Stimulated activated naive B cell treated with anti-CD40 and anti-IgM and Interleukin-4, amounts not matched to agents 10 μg/mL and 1 μg/mL and 100 μg/mL, for 72 hours (primary cell): ENCODE results near the gene BCKDHB.

Experiments
- ATAC-seq, 2 donors: fragments of 150-1000 bp; cut with Tn5 transposase; replicated peaks; 2 replicates each; pipeline ENCODE4 v1.10.0; 2021; ENCODE audit warnings: moderate library complexity in 1 of 2
- DNase-seq: peaks from one replicate; pipeline ENCODE4 v3.0.0; 2021
- H3K27ac Mint-ChIP-seq: one replicate; pipeline ENCODE4 v1.8.0; 2022; ENCODE audit warnings: mild to moderate bottlenecking, mixed read lengths
- H3K27me3 Mint-ChIP-seq, 2 donors: one replicate each; pipeline ENCODE4 v1.8.0; 2022; ENCODE audit warnings: mixed read lengths in 2 of 2
- H3K36me3 Mint-ChIP-seq, 2 donors: one replicate each; pipeline ENCODE4 v1.8.0; 2022; ENCODE audit warnings: mixed read lengths in 2 of 2, mild to moderate bottlenecking in 1 of 2
- H3K4me1 Mint-ChIP-seq, 2 donors: one replicate each; pipeline ENCODE4 v1.8.0; 2022; ENCODE audit warnings: mixed read lengths in 2 of 2, mild to moderate bottlenecking in 1 of 2
- H3K4me3 Mint-ChIP-seq, 2 donors: one replicate each; pipeline ENCODE4 v1.8.0; 2022; ENCODE audit warnings: mild to moderate bottlenecking in 2 of 2, mixed read lengths in 2 of 2, moderate library complexity in 1 of 2
- H3K9me3 Mint-ChIP-seq, 2 donors: one replicate each; pipeline ENCODE4 v1.8.0; 2022; ENCODE audit warnings: mixed read lengths in 2 of 2, mild to moderate bottlenecking in 1 of 2

BCKDHB gene

DNA sequence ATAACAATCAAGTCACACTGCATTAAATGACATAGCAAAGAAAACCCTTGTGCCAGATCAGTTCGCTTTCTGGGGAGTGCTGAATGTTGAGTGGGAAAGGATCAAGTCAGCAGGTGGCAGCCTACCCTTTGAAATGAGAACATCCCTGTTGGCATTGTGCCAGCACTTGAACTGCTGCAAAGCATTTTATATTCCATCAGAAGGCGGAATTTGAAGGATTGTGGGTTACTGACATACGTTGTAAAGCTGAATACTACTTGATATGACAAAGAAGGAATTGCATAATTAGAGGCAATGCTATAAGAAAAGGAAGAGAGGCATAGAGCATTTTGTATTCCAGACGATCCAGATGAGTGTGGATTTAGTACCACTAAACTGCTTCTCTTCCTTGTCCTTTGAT lies 26.5 kb downstream of the BCKDHB start:
- Mint-ChIP-seq H3K36me3 (peaks cover 18 to 51% of the 10 kb centered on the region in 2 donors), H3K4me1 (no peaks in the 10 kb centered on the region), H3K27me3 (no peaks in the 10 kb centered on the region), H3K27ac (no peak overlapping the region), H3K9me3 (no peaks in the 10 kb centered on the region), H3K4me3 (no peak overlapping the region)
- no peak for ATAC-seq
- no peak for DNase-seq

DNA sequence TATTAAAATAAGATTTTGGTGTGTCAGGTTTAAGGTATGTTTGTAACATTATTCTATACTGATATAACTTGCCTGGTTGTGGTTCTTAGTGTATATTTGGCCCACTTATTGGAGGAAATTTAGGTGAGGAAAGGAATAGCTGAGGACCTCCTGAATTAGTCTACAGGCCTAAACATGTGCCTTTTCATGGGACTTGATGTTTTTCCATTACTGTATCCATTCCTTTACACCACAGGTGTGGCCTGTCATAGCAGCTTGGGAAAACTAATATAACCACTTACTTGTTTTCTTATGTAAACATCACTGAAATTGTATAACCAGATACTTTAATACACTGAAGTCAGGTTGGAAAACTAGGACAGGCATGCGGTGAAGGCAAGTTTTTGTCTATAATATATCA lies 27.6 kb downstream of the BCKDHB start:
- Mint-ChIP-seq H3K36me3 (peaks cover 16 to 49% of the 10 kb centered on the region in 2 donors), H3K4me1 (no peaks in the 10 kb centered on the region), H3K27ac (no peak overlapping the region), H3K27me3 (no peaks in the 10 kb centered on the region), H3K9me3 (no peaks in the 10 kb centered on the region), H3K4me3 (no peak overlapping the region)
- no peak for DNase-seq
- ATAC-seq: no peak

DNA sequence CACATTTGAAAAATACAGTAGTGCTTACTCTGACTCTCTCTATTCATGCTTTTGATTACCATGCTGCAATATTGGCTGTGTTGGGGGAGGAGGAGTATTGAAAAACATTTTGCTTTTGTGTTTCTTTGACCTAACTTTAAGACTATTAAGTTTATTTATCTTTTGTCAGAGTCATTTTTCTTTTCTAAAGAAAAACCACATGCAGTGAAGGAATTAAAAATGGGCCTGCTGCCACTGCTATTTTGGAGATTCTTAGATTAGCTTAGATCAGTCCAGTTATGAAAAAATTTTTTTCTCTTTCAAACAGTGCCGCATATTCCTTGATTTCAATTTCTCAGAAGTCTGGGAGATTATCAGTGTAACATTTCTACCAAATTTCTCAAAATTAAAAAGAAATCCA lies 36.1 kb downstream of the BCKDHB start:
- Mint-ChIP-seq H3K27me3 (no peaks in the 10 kb centered on the region), H3K36me3 (peaks cover 7 to 38% of the 10 kb centered on the region in 2 donors)

DNA sequence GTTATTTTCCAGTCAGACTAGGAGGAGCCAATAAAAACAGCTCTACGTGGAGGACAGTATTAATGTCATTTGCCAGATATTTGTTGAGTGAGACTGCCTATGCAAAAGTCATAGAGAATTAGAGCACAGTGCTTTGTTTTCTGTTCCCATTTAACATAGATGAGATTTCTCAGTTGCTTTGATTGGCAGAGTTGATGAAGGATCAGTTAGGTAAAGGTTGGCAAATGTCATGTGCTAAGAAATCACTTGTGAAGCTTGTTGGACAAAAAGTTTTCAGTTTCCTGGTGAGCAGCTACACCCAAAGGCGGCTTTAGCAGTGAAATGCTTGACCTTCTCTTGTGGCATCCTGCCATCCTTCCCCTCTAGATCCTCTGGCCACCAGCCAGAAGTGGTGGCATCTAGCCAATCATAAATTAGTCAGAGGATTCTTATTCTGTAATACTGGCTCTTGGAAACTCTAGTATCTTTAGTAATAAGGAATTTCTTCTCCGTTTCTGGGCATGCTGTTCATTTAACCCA lies 37.0 kb downstream of the BCKDHB start:
- ATAC-seq (no peak), DNase-seq (no peak)
- Mint-ChIP-seq H3K4me3 (no peak overlapping the region), H3K27ac (no peak overlapping the region), H3K9me3 (no peaks in the 10 kb centered on the region), H3K27me3 (no peaks in the 10 kb centered on the region), H3K4me1 (no peaks in the 10 kb centered on the region), H3K36me3 (peaks cover 12 to 45% of the 10 kb centered on the region in 2 donors)

More for the DNA sequence above, 36.1 kb downstream of the BCKDHB start:
- Mint-ChIP-seq H3K9me3 (no peaks in the 10 kb centered on the region), H3K27ac (no peak overlapping the region), H3K4me3 (no peak overlapping the region), H3K4me1 (no peaks in the 10 kb centered on the region)
- no peak for DNase-seq
- ATAC-seq: no peak

DNA sequence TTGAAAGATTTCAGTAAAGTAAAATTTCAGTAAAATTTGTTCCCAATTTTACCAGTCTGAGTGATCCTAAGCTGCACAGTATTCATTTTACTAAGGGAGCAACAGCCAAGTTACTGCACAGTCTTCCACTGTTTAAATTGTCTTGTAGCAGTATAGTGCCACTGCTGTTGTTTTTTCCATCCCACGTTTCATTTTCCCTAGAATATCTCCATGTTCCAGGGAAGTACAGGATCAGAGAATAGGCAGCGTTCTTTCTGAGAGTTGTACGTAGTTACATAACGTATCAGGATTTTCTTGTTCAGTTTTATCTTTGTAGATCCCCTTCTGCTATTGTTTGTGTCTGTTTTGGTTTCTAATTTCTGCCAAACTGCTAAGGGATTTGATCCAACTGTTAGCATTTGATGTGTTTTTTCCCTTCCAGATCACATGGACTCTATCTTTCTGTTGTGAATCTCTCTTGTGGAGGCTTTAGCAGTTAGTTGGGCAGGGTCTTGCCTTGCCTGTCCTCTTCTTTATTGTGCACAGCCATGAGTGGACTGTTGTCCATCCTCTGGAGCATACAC lies 38.4 kb downstream of the BCKDHB start:
- Mint-ChIP-seq H3K36me3 (peaks cover 16 to 44% of the 10 kb centered on the region in 2 donors), H3K4me1 (no peaks in the 10 kb centered on the region), H3K27ac (no peak overlapping the region), H3K27me3 (no peaks in the 10 kb centered on the region), H3K9me3 (no peaks in the 10 kb centered on the region), H3K4me3 (no peak overlapping the region)
- ATAC-seq (no peak), DNase-seq (no peak)

DNA sequence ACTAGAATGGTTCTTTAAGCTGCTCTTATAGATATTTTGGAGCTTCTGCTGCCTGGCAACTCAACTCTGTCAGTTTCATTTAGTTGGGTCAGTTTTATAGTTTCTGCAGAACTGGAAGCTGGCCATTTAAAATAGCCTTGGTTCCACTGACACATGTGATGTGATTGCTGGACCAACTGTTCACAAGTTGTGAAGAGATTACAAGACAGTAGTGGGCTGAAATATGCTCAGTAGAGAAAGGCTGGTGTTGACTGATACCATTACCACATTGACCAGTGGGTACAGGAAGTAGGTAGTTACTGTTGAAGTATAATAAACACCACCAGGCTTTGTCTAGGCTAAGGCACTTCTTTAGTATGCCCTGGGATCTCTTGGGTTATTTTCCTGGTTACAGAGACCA lies 39.0 kb downstream of the BCKDHB start:
- no peaks in the 10 kb centered on the region for H3K4me1 Mint-ChIP-seq
- ATAC-seq (no peak), DNase-seq (no peak)
- peaks cover 0 to 1% of the 10 kb centered on the region in 2 donors for H3K9me3 Mint-ChIP-seq
- no peaks in the 10 kb centered on the region for H3K27me3 Mint-ChIP-seq
- no peak overlapping the region for H3K4me3 Mint-ChIP-seq
- peaks cover 16 to 45% of the 10 kb centered on the region in 2 donors for H3K36me3 Mint-ChIP-seq
- no peak overlapping the region for H3K27ac Mint-ChIP-seq

DNA sequence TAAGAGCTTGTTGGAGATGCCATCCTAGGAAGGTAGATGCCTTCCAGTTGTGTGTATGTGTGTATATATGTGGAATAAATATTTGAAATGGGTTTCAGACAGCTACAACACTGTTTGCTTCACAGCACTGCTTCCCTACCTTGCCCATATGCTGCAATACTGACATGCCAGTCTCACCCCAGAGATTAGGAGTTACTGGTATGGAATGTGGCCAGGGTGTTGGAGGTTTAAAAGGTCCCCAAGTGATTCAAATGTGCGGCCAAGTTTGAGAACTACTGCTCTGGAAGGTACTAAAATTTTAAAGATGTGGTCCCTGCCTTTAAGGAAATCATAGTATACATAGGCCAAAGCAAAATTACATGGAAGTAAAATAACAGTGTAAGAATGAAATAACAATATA lies 39.5 kb downstream of the BCKDHB start:
- ATAC-seq: no peak
- Mint-ChIP-seq H3K27me3 (no peaks in the 10 kb centered on the region), H3K36me3 (peaks cover 12 to 41% of the 10 kb centered on the region in 2 donors), H3K4me1 (no peaks in the 10 kb centered on the region), H3K27ac (no peak overlapping the region), H3K9me3 (peaks cover 0 to 1% of the 10 kb centered on the region in 2 donors), H3K4me3 (no peak overlapping the region)
- no peak for DNase-seq

DNA sequence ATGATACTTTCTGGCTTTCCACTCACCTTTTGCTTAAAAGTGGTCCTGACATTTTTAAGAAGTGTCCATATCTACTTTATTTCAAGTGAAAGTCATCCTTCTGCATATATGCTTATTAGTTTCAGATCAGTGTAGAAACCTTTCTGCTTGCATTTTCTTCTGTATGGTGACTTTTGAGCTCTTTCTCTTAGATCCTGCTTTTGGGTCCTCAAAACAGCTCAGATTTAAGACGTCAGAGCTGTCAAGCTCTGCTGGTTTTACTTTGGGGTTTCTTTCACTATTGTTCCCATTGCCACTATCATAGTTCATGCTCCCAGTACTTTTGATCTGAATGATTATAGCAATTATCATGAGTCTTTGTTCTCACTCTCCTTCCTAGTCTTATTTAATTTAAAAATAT lies 41.7 kb downstream of the BCKDHB start:
- peaks cover 10 to 42% of the 10 kb centered on the region in 2 donors for H3K36me3 Mint-ChIP-seq
- peaks cover 0 to 1% of the 10 kb centered on the region in 2 donors for H3K9me3 Mint-ChIP-seq
- H3K4me3 Mint-ChIP-seq: no peak overlapping the region
- DNase-seq (no peak), ATAC-seq (no peak)
- H3K27ac Mint-ChIP-seq: no peak overlapping the region
- no peaks in the 10 kb centered on the region for H3K4me1 Mint-ChIP-seq
- no peaks in the 10 kb centered on the region for H3K27me3 Mint-ChIP-seq

DNA sequence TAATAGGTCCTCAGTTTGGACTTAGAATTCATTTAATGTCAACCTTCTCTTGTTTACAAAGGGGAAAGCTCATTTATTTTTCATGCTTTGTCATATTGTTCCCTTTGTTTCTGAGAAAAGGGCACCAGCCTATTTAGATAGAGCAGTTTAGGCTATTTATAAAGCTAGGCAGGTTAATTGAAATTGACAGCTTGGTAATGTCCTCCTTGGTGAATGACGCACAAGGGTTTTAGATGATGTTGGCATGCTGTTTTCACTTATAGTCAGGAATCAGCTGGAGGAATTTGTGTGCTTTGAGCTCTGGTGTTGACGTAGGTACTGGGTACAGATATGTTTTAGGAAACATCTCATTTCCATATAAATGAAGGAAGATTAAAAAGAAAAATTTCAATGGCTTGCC lies 45.2 kb downstream of the BCKDHB start:
- H3K36me3 Mint-ChIP-seq: peaks cover 11 to 23% of the 10 kb centered on the region in 2 donors
- H3K27ac Mint-ChIP-seq: no peak overlapping the region
- H3K9me3 Mint-ChIP-seq: peaks cover 0 to 1% of the 10 kb centered on the region in 2 donors
- DNase-seq (no peak), ATAC-seq (no peak)
- no peak overlapping the region for H3K4me3 Mint-ChIP-seq
- no peaks in the 10 kb centered on the region for H3K4me1 Mint-ChIP-seq
- H3K27me3 Mint-ChIP-seq: no peaks in the 10 kb centered on the region

DNA sequence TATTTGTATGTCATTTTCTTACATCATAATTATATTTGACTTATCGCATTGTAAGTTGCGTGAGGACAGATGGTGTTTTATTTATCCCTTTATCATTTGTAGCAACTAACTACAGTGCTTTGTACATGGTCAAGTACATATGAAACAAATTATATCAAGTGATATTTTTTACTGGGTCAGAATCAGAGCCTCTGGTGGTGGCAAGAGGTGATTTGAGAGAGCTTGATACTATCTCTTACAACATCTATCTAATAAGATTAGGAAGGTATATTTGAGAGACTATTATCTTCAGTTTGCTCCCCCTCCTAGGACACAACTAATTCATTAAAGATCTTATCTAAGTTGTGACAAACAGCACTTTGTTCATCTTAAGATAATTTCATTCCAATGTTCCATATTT lies 47.7 kb downstream of the BCKDHB start:
- peaks cover 0 to 1% of the 10 kb centered on the region in 2 donors for H3K9me3 Mint-ChIP-seq
- H3K4me3 Mint-ChIP-seq: no peak overlapping the region
- no peaks in the 10 kb centered on the region for H3K4me1 Mint-ChIP-seq
- no peak overlapping the region for H3K27ac Mint-ChIP-seq
- ATAC-seq: no peak
- no peak for DNase-seq
- no peaks in the 10 kb centered on the region for H3K27me3 Mint-ChIP-seq
- H3K36me3 Mint-ChIP-seq: peaks cover 1 to 8% of the 10 kb centered on the region in 2 donors

DNA sequence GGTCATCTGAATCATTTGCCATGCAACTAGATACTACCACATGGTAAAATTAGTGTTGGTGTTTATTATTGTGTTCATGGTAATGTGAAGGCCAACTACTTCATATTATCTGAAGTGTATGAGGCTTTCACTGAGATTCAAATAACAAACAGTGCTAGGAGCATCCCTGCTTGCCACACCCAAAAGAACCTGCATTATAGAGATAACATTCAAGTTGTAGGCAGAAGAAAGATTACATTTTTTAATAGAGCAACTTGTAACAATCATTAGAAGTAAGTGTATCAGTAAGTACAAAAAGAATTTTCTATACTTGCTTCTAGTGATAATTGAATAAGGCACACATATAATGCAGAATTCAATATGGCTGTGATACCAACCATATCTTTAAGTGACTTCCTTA lies 49.8 kb downstream of the BCKDHB start:
- Mint-ChIP-seq H3K9me3 (no peaks in the 10 kb centered on the region), H3K4me1 (no peaks in the 10 kb centered on the region), H3K4me3 (no peak overlapping the region), H3K27ac (no peak overlapping the region), H3K27me3 (no peaks in the 10 kb centered on the region), H3K36me3 (peaks cover 1 to 4% of the 10 kb centered on the region in 2 donors)
- no peak for ATAC-seq
- DNase-seq: no peak

DNA sequence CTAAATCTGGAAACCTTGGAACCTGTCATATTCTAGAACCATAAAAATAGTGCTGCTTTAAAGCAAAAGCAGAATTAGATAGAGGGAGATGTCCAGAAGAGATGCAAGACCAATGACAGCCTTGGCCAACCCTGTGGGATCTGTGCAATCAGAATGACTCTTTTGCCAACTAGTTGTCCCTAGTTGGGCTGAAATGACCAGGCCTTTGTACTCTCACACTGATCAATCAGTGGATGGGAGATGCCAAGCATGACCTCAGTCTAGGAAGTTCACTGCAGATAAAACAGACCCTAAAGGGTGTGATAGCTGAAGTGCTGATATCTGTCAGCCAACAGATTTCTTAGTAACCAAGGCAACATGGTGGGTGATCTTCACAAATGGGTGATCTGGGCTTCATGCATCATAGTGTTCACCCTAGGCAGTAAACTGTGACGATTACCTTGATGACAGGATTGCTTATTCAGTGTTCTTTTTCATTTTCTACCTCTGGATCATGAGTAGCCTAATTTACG lies 52.1 kb downstream of the BCKDHB start:
- Mint-ChIP-seq H3K36me3 (peaks cover 0 to 1% of the 10 kb centered on the region in 2 donors), H3K9me3 (no peaks in the 10 kb centered on the region), H3K4me3 (no peak overlapping the region), H3K4me1 (no peaks in the 10 kb centered on the region), H3K27ac (no peak overlapping the region), H3K27me3 (no peaks in the 10 kb centered on the region)
- ATAC-seq (no peak), DNase-seq (no peak)

DNA sequence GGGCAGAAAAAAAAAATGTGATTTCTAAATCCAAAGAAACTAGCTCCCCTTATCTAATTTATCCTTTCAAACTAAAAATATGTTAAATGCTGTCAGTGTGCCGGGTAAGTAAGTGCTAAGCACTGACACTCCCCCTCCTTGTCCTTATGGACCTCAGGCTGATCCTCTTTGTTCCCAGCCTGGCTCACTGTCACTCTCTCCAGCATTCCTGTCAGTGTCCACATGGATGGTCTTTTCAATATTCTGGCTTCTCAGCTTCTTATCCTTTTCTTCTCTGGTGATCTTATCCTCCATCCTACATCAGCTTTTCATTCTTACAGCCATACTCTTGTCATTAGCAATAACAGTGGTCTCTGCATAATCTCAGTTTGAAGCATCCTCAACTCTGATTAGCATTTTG lies 55.0 kb downstream of the BCKDHB start:
- Mint-ChIP-seq H3K9me3 (no peaks in the 10 kb centered on the region), H3K36me3 (no peaks in the 10 kb centered on the region), H3K27me3 (no peaks in the 10 kb centered on the region), H3K4me3 (no peak overlapping the region), H3K27ac (no peak overlapping the region), H3K4me1 (peaks cover 4 to 7% of the 10 kb centered on the region in 2 donors)
- no peak for ATAC-seq
- DNase-seq: no peak

DNA sequence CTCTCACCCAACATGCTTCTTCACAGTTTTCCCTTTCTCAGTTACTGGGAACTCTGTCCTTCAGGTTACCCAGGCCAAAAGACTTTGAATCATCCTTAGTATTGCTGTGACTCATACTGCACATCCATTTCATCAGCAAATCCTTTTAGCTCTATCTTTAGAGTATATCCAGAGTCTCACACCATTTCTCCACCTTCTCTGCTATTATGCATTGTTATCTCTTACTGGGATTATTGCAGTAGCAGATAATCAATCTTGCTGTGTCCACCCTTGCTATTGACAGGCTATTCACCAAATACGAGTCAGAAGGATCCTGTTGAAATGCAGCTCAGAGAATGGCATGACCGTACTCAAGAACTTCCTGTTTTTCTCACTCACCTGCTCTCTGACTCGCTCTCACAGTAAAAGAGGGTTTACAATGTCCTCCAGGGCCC lies 57.3 kb downstream of the BCKDHB start:
- Mint-ChIP-seq H3K4me1 (peaks cover 4 to 7% of the 10 kb centered on the region in 2 donors), H3K36me3 (peaks cover 3 to 8% of the 10 kb centered on the region in 2 donors), H3K9me3 (no peaks in the 10 kb centered on the region), H3K4me3 (no peak overlapping the region), H3K27ac (no peak overlapping the region), H3K27me3 (no peaks in the 10 kb centered on the region)
- DNase-seq: peak; percentile 4
- peak; percentile 92 to 95 for ATAC-seq

DNA sequence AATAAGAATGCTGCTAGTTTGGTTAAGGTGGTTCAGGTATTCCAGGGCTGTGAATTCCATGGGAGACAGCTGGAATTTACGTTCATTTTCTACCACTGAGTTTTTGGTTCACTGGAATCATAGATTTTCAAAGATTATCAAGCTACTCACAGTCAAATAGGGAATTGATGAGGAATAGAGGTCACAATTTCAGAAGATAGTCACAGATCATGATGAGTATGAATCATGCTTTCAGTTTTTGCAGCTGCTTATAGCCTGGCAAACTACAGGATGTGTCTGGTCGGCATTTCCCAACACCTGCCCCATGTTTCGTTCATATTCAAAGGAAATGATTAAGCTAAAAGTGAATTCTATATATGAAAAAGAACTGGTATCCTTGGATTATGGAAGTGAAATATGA lies 58.7 kb downstream of the BCKDHB start:
- Mint-ChIP-seq H3K27me3 (no peaks in the 10 kb centered on the region), H3K36me3 (peaks cover 3 to 15% of the 10 kb centered on the region in 2 donors), H3K27ac (no peak overlapping the region), H3K4me1 (peaks cover 4 to 7% of the 10 kb centered on the region in 2 donors), H3K4me3 (peak overlapping the region in 1 of 2 donors; percentile 34), H3K9me3 (no peaks in the 10 kb centered on the region)
- ATAC-seq (peak; percentile 82 to 85), DNase-seq (no peak)
